HL-60 (cell line): ENCODE measurements around the gene OSBPL5.

Experiments used
- DNase-seq, 2 experiments: peaks; one replicate each; pipeline ENCODE4 v3.0.0-alpha.2; 2010 to 2020; ENCODE audit warnings: low read depth in 1 of 2, low spot score in 1 of 2
- H3K27ac ChIP-seq: fragments of 250-450 bp; sonication (Bioruptor Pico); replicated peaks from 2 replicates; pipeline ENCODE4 v1.5.1; 2020; ENCODE audit warnings: mild to moderate bottlenecking, moderate library complexity
- H3K27me3 ChIP-seq: fragments of 250-450 bp; sonication (Bioruptor Pico); 2 replicates; pipeline ENCODE4 v1.5.1; 2021; ENCODE audit warnings: mild to moderate bottlenecking, moderate library complexity; ENCODE audit not compliant: insufficient read depth, poor library complexity, severe bottlenecking
- H3K4me3 ChIP-seq: replicated peaks from 2 replicates; pipeline ENCODE4 v1.5.1; 2011; ENCODE audit warnings: mild to moderate bottlenecking, control low read depth, low read length; ENCODE audit not compliant: insufficient read depth
- GABPA ChIP-seq: IDR thresholded peaks from 2 replicates; pipeline ENCODE4 v1.6.1; 2012; ENCODE audit warnings: low read depth
- POLR2AphosphoS5 ChIP-seq: IDR thresholded peaks from 2 replicates; pipeline ENCODE4 v1.6.1; 2012; ENCODE audit warnings: low read depth
- SPI1 ChIP-seq: IDR thresholded peaks from 2 replicates; pipeline ENCODE4 v1.6.1; 2012; ENCODE audit warnings: low read depth, mild to moderate bottlenecking, borderline replicate concordance
- TF ChIP-seq, protein P1 (sequence below): IDR thresholded peaks from one replicate; pipeline ENCODE4 v1.5.1; 2011; ENCODE audit warnings: low read length, control low read depth, inconsistent platforms; ENCODE audit not compliant: insufficient read depth
- TF ChIP-seq, protein P2 (sequence below): IDR thresholded peaks from 2 replicates; pipeline ENCODE4 v1.6.1; 2012; ENCODE audit warnings: low read depth; ENCODE audit not compliant: insufficient replicate concordance

Gene OSBPL5

DNA sequence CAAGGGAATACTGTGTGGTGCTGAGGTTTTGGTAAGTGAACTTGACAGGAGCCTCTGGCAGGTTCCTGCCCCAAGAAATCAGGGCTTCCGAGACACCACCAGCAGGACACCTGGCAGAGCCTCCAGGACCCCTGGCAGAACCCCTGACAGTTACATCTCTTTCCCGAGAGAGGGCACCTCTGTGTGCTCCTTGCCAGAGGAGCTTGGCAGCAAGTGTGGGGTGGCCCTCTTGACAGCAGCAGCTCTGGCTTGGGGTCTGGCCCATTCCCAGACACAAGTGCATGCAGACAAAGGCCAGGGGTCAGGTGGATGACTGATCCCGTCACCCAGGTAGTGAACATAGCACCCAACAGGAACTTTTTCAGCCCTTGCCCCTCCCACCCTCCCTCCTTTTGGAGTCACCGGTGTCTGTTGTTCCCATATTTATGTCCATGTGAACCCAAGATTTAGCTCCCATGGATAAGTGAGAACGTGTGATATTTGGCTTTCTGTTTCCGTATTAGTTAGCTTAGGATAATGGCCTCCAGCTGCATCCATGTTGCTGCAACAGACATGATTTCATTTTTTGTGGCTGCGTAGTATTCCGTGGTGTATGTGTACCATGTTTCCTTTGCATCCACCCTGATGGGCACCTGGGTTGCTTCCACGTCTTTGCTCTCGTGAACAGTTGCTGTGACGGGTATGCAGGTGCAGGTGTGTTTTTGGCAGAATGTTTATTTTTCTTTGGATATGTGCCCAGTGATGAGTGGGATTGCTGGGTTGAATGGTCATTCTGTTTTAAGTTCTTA lies 21.2 kb upstream of the OSBPL5 start:
- TF ChIP-seq, protein P1, sequence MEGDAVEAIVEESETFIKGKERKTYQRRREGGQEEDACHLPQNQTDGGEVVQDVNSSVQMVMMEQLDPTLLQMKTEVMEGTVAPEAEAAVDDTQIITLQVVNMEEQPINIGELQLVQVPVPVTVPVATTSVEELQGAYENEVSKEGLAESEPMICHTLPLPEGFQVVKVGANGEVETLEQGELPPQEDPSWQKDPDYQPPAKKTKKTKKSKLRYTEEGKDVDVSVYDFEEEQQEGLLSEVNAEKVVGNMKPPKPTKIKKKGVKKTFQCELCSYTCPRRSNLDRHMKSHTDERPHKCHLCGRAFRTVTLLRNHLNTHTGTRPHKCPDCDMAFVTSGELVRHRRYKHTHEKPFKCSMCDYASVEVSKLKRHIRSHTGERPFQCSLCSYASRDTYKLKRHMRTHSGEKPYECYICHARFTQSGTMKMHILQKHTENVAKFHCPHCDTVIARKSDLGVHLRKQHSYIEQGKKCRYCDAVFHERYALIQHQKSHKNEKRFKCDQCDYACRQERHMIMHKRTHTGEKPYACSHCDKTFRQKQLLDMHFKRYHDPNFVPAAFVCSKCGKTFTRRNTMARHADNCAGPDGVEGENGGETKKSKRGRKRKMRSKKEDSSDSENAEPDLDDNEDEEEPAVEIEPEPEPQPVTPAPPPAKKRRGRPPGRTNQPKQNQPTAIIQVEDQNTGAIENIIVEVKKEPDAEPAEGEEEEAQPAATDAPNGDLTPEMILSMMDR = no peak
- TF ChIP-seq POLR2AphosphoS5 = no peak
- TF ChIP-seq, protein P2, sequence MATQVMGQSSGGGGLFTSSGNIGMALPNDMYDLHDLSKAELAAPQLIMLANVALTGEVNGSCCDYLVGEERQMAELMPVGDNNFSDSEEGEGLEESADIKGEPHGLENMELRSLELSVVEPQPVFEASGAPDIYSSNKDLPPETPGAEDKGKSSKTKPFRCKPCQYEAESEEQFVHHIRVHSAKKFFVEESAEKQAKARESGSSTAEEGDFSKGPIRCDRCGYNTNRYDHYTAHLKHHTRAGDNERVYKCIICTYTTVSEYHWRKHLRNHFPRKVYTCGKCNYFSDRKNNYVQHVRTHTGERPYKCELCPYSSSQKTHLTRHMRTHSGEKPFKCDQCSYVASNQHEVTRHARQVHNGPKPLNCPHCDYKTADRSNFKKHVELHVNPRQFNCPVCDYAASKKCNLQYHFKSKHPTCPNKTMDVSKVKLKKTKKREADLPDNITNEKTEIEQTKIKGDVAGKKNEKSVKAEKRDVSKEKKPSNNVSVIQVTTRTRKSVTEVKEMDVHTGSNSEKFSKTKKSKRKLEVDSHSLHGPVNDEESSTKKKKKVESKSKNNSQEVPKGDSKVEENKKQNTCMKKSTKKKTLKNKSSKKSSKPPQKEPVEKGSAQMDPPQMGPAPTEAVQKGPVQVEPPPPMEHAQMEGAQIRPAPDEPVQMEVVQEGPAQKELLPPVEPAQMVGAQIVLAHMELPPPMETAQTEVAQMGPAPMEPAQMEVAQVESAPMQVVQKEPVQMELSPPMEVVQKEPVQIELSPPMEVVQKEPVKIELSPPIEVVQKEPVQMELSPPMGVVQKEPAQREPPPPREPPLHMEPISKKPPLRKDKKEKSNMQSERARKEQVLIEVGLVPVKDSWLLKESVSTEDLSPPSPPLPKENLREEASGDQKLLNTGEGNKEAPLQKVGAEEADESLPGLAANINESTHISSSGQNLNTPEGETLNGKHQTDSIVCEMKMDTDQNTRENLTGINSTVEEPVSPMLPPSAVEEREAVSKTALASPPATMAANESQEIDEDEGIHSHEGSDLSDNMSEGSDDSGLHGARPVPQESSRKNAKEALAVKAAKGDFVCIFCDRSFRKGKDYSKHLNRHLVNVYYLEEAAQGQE = no peak
- no peak for TF ChIP-seq GABPA
- TF ChIP-seq SPI1 = no peak
- H3K4me3 ChIP-seq = no peak overlapping the region
- no peak for DNase-seq
- no peaks in the 10 kb centered on the region for H3K27me3 ChIP-seq
- H3K27ac ChIP-seq = no peak overlapping the region

DNA sequence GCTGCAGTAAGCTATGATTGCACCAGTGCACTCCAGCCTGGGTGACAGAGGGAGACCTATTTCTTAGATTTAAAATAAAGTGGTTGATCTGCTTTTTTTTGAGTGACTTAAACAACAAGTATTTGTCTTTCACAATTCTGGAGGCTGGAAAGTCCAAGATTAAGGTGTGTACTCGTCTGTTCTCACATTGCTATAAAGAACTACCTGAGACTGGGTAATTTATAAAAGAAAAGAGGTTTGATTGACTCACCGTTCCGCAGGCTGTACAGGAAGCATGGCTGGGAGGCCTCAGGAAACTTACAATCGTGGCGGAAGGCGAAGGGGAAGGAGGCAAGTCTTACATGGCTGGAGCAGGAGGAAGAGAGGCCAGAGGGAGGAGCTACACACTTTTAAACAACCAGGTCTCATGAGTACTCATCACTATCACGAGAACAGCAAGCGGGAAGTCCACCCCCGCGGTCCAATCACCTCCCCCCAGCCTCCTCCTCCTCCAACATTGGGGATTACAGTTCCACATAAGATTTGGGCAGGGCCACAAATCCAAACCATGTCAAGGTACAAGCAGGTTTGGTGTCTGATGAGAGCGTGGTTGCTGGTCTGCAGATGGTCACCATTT lies 19.7 kb upstream of the OSBPL5 start:
- TF ChIP-seq GABPA (no peak), SPI1 (no peak), POLR2AphosphoS5 (no peak)
- TF ChIP-seq, protein P1 = no peak
- TF ChIP-seq, protein P2 = no peak
- Histone ChIP-seq H3K27ac (no peak overlapping the region), H3K4me3 (no peak overlapping the region), H3K27me3 (no peaks in the 10 kb centered on the region)
- DNase-seq = no peak

DNA sequence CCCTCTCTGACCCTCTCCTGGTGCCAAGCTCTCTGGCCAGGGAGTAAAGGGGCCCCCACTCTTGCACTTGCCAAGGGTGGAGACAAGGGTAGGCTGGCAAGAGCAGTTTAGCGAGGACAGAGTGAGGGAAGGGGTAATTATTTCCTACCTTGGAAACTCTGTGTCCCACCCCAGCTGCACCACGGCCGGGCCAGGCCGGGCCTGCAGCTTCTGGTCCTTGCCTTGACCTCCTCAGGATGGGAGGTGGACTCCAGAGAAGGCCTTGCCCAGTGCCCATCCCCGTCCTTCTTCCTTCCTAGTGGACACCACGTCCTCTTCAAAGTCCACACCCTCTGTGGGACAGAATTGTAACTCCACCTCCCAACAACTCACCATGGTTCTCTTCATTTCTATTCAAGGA lies 18.4 kb upstream of the OSBPL5 start:
- no peak for TF ChIP-seq POLR2AphosphoS5
- TF ChIP-seq, protein P1 = no peak
- TF ChIP-seq, protein P2 = no peak
- TF ChIP-seq GABPA = no peak
- no peak for TF ChIP-seq SPI1
- Histone ChIP-seq H3K4me3 (no peak overlapping the region), H3K27me3 (no peaks in the 10 kb centered on the region), H3K27ac (no peak overlapping the region)
- DNase-seq = no peak
